ENCODE results near the gene FEN1. TPM values are rescaled to one million over a fixed set of nuclear protein-coding genes. Genes with fewer than 3 reads are reported as not detected.

The FEN1 gene
- total and polyA plus RNA-seq, 7 donors: 5.7 to 30.3 (median 10.3) TPM

- H3K4me3 ChIP-seq: no peak overlapping the region
- peaks cover 3% of the 10 kb centered on the region for H3K4me1 ChIP-seq
- 83 to 86% (median 85%) methylated on average over 15 to 18 of the region's 18 CpGs for WGBS, 3 donors
- no peaks in the 10 kb centered on the region for H3K27me3 ChIP-seq (ENCODE audit: insufficient read depth in 3 of 3, low read length in 2 of 3)
- H3K36me3 ChIP-seq (ENCODE audit: insufficient read depth in 1 of 2, low read depth in 1 of 2): no peaks in the 10 kb centered on the region
- H3K9me3 ChIP-seq: no peaks in the 10 kb centered on the region
- DNase-seq (no peak), ATAC-seq (no peak)
- H3K27ac ChIP-seq: no peak overlapping the region
- intact Hi-C loops (cut with DNase I): no loop called here
- no peak for TF ChIP-seq CTCF (IDR thresholded peaks at IDR 0.05)
Observed at GRCh38 chr11:61773809-61774208, 18.9 kb upstream of the FEN1 start.

DNA sequence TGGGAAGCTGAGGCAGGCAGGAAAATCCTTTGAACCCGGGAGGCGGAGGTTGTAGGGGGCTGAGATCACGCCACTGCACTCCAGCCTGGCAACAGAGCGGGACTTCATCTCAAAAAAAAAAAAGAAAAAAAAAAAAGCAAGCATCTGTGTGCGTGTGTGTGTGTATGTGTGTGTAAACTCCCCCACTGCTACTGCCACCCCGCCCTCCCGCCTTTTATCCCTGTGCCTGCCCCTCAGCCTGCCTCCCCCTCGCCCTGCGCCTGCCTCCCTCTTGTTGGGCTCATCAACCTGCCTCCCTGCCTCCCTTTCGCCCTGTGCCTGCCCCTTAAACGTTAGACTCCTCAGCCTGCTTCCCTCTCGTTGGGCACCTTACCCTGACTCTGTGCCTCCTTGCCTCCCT is 18.3 kb upstream of the FEN1 start:
- Histone ChIP-seq H3K4me1 (peaks cover 3% of the 10 kb centered on the region), H3K27ac (no peak overlapping the region), H3K9me3 (no peaks in the 10 kb centered on the region), H3K27me3 (ENCODE audit: insufficient read depth in 3 of 3, low read length in 2 of 3) (no peaks in the 10 kb centered on the region), H3K4me3 (no peak overlapping the region), H3K36me3 (ENCODE audit: insufficient read depth in 1 of 2, low read depth in 1 of 2) (no peaks in the 10 kb centered on the region)
- intact Hi-C loops (cut with DNase I): no loop called here
- no peak for DNase-seq
- no peak for ATAC-seq
- 77 to 84% (median 80%) methylated on average over 11 to 12 of the region's 12 CpGs for WGBS, 3 donors
- TF ChIP-seq CTCF (IDR thresholded peaks at IDR 0.05): no peak

DNA sequence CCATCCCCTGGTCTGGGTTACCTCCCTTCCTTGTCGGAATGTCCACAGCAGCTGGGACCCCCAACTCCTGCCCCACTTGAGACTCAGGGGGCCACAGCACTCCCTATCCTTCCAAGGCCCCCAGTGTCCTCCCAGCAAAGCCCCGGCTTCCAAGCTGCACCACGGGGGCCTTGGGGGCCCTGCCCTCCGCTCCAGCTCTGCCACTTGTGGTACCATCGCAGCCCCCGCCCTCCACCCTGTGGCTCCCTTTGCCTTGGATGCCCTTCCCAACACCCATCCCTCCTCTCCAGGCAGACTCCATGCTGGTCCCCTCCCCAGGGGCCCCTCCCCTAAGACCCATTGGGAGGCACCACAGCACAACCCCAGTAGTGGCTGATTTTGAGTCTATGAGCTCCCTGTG is 17.6 kb upstream of the FEN1 start:
- no peak overlapping the region for H3K27ac ChIP-seq
- no peaks in the 10 kb centered on the region for H3K9me3 ChIP-seq
- ATAC-seq (no peak), DNase-seq (no peak)
- H3K4me3 ChIP-seq: no peak overlapping the region
- intact Hi-C loops (cut with DNase I): no loop called here
- H3K36me3 ChIP-seq (ENCODE audit: insufficient read depth in 1 of 2, low read depth in 1 of 2): no peaks in the 10 kb centered on the region
- no peak for TF ChIP-seq CTCF (IDR thresholded peaks at IDR 0.05)
- no peaks in the 10 kb centered on the region for H3K27me3 ChIP-seq (ENCODE audit: insufficient read depth in 3 of 3, low read length in 2 of 3)
- WGBS, 3 donors: 93 to 96% (median 96%) methylated on average over 6 of the region's 6 CpGs
- H3K4me1 ChIP-seq: peaks cover 3% of the 10 kb centered on the region

DNA sequence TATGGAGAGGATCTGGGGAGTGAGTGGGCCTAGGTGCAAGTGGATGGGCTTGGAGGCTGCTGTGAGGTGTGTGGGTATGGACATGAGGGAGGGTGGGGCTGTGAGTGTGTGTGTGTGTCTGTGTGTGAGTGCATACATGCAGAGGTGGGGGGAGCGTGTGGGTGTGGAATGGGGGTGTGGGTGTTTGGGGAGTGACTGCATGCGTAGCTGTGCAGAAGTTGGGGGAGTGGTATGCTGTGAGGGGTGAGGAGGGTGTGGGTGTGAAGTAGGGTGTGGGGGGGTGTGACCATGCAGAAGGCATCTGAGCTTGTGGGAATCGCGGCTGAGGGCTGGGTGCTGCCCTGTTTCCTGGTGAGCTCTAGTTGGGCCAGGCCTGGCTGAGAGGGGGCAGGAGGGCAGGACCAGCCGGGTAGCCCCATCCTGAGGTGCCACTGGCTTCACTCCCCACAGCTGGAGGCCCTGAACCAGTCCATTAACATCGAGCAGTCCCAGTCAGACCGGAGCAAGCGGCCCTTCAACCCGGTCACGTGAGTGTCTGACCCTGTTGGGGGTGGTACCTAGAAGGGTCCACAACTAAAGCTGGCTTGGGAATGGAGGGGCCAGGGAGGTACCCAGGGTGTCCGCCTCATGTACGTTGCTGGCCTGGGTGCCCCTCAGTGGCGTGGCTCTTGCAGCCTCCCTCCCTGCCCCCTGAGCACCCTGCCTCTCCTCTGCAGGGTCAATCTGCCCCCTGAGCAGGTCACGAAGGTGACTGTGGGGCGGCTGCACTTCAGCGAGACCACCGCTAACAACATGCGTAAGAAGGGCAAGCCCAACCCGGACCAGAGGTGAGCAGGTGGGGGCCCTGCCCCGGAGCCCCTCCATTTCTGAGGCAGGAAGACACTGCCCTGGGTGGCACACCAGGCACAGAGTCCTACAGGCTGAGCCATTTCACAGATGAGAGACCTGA is 16.8 kb upstream of the FEN1 start:
- intact Hi-C loops (cut with DNase I): no loop called here
- DNase-seq (no peak), ATAC-seq (no peak)
- Histone ChIP-seq H3K27ac (no peak overlapping the region), H3K9me3 (no peaks in the 10 kb centered on the region), H3K27me3 (ENCODE audit: insufficient read depth in 3 of 3, low read length in 2 of 3) (no peaks in the 10 kb centered on the region), H3K36me3 (ENCODE audit: insufficient read depth in 1 of 2, low read depth in 1 of 2) (no peaks in the 10 kb centered on the region), H3K4me3 (no peak overlapping the region), H3K4me1 (peaks cover 3% of the 10 kb centered on the region)
- TF ChIP-seq CTCF (IDR thresholded peaks at IDR 0.05): no peak
- WGBS, 3 donors: 82 to 86% (median 83%) methylated on average over 18 to 20 of the region's 20 CpGs
